H1 (cell line): ENCODE measurements around the gene LY6G5C. TPM values are rescaled to one million over a fixed set of nuclear protein-coding genes. Genes with fewer than 3 reads are reported as not detected.

Experiments
- CTCF ChIA-PET: fragments of 300-600 bp; sonication (Branson Sonifier 250); formaldehyde crosslinking; loops from one replicate; lab custom pipeline; 2021; ENCODE audit not compliant: partially characterized antibody; lab: Charles Lee
- POLR2A ChIA-PET: fragments of 300-600 bp; sonication (Branson Sonifier 250); formaldehyde crosslinking; loops from one replicate; lab custom pipeline; 2021; ENCODE audit warnings: inconsistent platforms; ENCODE audit not compliant: partially characterized antibody; lab: Charles Lee
- DNase-seq, 2 experiments: peaks; one replicate each; pipeline versions ENCODE4 v3.0.0 to v3.0.0-alpha.2; 2010 to 2022; ENCODE audit warnings: low spot score in 2 of 2, low read depth in 1 of 2, mixed read lengths in 1 of 2
- FAIRE-seq: peaks from 2 replicates; lab custom pipeline; 2011; peaks lifted over from hg19 to GRCh38; lab: Jason Lieb, UNC
- H2AFZ ChIP-seq: 2 replicates; pipeline ENCODE4 v1.8.1; 2012; ENCODE audit warnings: low read length, inconsistent platforms
- H2AK5ac ChIP-seq: 2 replicates; pipeline ENCODE4 v1.6.1; 2013; ENCODE audit warnings: low read depth, low read length
- H2BK120ac ChIP-seq: replicated peaks from 2 replicates; pipeline ENCODE3; 2013; ENCODE audit warnings: low read depth, low read length, inconsistent platforms
- H2BK12ac ChIP-seq: 2 replicates; pipeline ENCODE4 v1.6.1; 2013; ENCODE audit warnings: low read depth, low read length
- H2BK15ac ChIP-seq: 2 replicates; pipeline ENCODE4 v1.6.1; 2013; ENCODE audit warnings: low read length
- H2BK20ac ChIP-seq: 2 replicates; pipeline ENCODE4 v1.6.1; 2013; ENCODE audit warnings: low read length
- H2BK5ac ChIP-seq: 2 replicates; pipeline ENCODE4 v1.6.1; 2013; ENCODE audit warnings: low read depth, low read length
- H3K14ac ChIP-seq: 2 replicates; pipeline ENCODE4 v1.6.1; 2013; ENCODE audit warnings: inconsistent platforms; ENCODE audit not compliant: insufficient read length
- H3K18ac ChIP-seq: 2 replicates; pipeline ENCODE4 v1.6.1; 2013; ENCODE audit warnings: low read length; ENCODE audit errors: extremely low read depth
- H3K23ac ChIP-seq: 2 replicates; pipeline ENCODE4 v1.6.1; 2013; ENCODE audit warnings: inconsistent platforms; ENCODE audit not compliant: insufficient read length
- H3K23me2 ChIP-seq: 2 replicates; pipeline ENCODE4 v1.6.1; 2013; ENCODE audit warnings: low read depth, low read length
- H3K27ac ChIP-seq: 2 replicates; pipeline ENCODE4 v1.6.1; 2011; ENCODE audit warnings: low read depth, low read length, inconsistent platforms
- H3K27me3 ChIP-seq, 4 experiments: replicated peaks in 1 of 4; 1 replicate in 1 of 4; 2 replicates in 3 of 4; pipeline versions ENCODE4 v1.6.1 to v1.8.1; 2011 to 2013; ENCODE audit warnings: low read length in 3 of 4, mild to moderate bottlenecking in 3 of 4, inconsistent platforms in 2 of 4, mixed read lengths in 2 of 4, moderate library complexity in 1 of 4; ENCODE audit not compliant: control insufficient read depth in 3 of 4, insufficient read depth in 3 of 4; ENCODE audit errors: extremely low read depth in 1 of 4
- H3K36me3 ChIP-seq, 4 experiments: 2 replicates each; pipeline versions ENCODE4 v1.6.1 to v1.8.1; 2011 to 2013; ENCODE audit warnings: mild to moderate bottlenecking in 4 of 4, low read length in 3 of 4, moderate library complexity in 2 of 4, control low read depth in 1 of 4, inconsistent platforms in 1 of 4; ENCODE audit not compliant: insufficient read depth in 4 of 4, control insufficient read depth in 2 of 4
- H3K4ac ChIP-seq: replicated peaks from 2 replicates; pipeline ENCODE3; 2013; ENCODE audit warnings: low read length, low read depth, mixed read lengths, inconsistent platforms; ENCODE audit not compliant: insufficient read length
- H3K4me1 ChIP-seq, 4 experiments: replicated peaks in 1 of 4; 1 replicate in 1 of 4; 2 replicates in 3 of 4; pipeline versions ENCODE4 v1.6.1 to v1.8.1; 2011 to 2013; ENCODE audit warnings: low read length in 3 of 4, inconsistent platforms in 2 of 4, mixed read lengths in 1 of 4; ENCODE audit not compliant: insufficient read depth in 4 of 4, control insufficient read depth in 3 of 4
- H3K4me2 ChIP-seq, 2 experiments: 2 replicates each; pipeline versions ENCODE4 v1.6.1 to v1.8.1; 2011 to 2013; ENCODE audit warnings: low read depth in 2 of 2, low read length in 2 of 2, control low read depth in 1 of 2, inconsistent platforms in 1 of 2, mild to moderate bottlenecking in 1 of 2; ENCODE audit not compliant: insufficient read depth in 1 of 2
- H3K4me3 ChIP-seq, 4 experiments: fragments of 200-600, 300-600 bp in 1 of 4; sonication (generic), shearing (Covaris generic), sonication (Bioruptor Twin) in 1 of 4; 2 replicates each; pipeline versions ENCODE4 v1.5.1 to v1.8.1; 2011 to 2016; ENCODE audit warnings: low read length in 4 of 4, low read depth in 3 of 4, control low read depth in 2 of 4, inconsistent platforms in 2 of 4, mild to moderate bottlenecking in 2 of 4, mixed read lengths in 1 of 4, moderate library complexity in 1 of 4; ENCODE audit not compliant: insufficient read depth in 2 of 4; ENCODE audit errors: extremely low read depth in 1 of 4
- H3K56ac ChIP-seq: replicated peaks from 2 replicates; pipeline ENCODE3; 2013; ENCODE audit warnings: low read depth, mild to moderate bottlenecking, mixed read lengths, low read length, inconsistent platforms; ENCODE audit not compliant: insufficient read length
- H3K79me1 ChIP-seq: 2 replicates; pipeline ENCODE4 v1.6.1; 2013; ENCODE audit warnings: low read depth, low read length, control low read depth
- H3K79me2 ChIP-seq, 2 experiments: 2 replicates each; pipeline versions ENCODE4 v1.6.1 to v1.8.1; 2012 to 2013; ENCODE audit warnings: low read length in 2 of 2, mild to moderate bottlenecking in 2 of 2, inconsistent platforms in 1 of 2; ENCODE audit not compliant: insufficient read depth in 2 of 2, control insufficient read depth in 1 of 2
- H3K9ac ChIP-seq, 4 experiments: replicated peaks in 1 of 4; 1 replicate in 1 of 4; 2 replicates in 3 of 4; pipeline versions ENCODE4 v1.6.1 to v1.8.1; 2011 to 2013; ENCODE audit warnings: low read depth in 3 of 4, low read length in 3 of 4, control low read depth in 2 of 4, mild to moderate bottlenecking in 2 of 4, moderate library complexity in 2 of 4, inconsistent platforms in 1 of 4; ENCODE audit errors: extremely low read depth in 1 of 4
- H3K9me3 ChIP-seq, 2 experiments: 2 replicates each; pipeline versions ENCODE4 v1.6.1 to v1.8.1; 2012 to 2013; ENCODE audit warnings: mild to moderate bottlenecking in 2 of 2, moderate library complexity in 2 of 2, control low read depth in 1 of 2, inconsistent platforms in 1 of 2, low read depth in 1 of 2, low read length in 1 of 2, mixed read lengths in 1 of 2; ENCODE audit not compliant: insufficient read depth in 2 of 2
- H4K20me1 ChIP-seq, 2 experiments: replicated peaks in 1 of 2; 2 replicates each; pipeline versions ENCODE3 to v1.8.1; 2011 to 2013; ENCODE audit warnings: inconsistent platforms in 2 of 2, low read length in 2 of 2, mild to moderate bottlenecking in 1 of 2; ENCODE audit not compliant: insufficient read depth in 2 of 2, control insufficient read depth in 1 of 2
- H4K5ac ChIP-seq: 2 replicates; pipeline ENCODE4 v1.6.1; 2013; ENCODE audit warnings: low read length, low read depth, mixed read lengths, inconsistent platforms; ENCODE audit not compliant: insufficient read length
- H4K8ac ChIP-seq: 2 replicates; pipeline ENCODE4 v1.8.0; 2013; ENCODE audit warnings: mild to moderate bottlenecking, moderate library complexity, low read length, inconsistent platforms; ENCODE audit not compliant: insufficient read depth; ENCODE audit errors: extremely low read depth
- H4K91ac ChIP-seq: replicated peaks from 2 replicates; pipeline ENCODE3; 2013; ENCODE audit warnings: low read length, mixed read lengths, inconsistent platforms; ENCODE audit not compliant: insufficient read length
- CTBP2 ChIP-seq: IDR thresholded peaks from 2 replicates; pipeline ENCODE4 v1.7.0; 2011; ENCODE audit warnings: borderline replicate concordance, mild to moderate bottlenecking, moderate library complexity, mixed read lengths, low read length; ENCODE audit not compliant: insufficient read depth, insufficient read length
- HDAC6 ChIP-seq: IDR thresholded peaks from one replicate; pipeline ENCODE4 v1.7.1; 2012; ENCODE audit warnings: low read depth, mild to moderate bottlenecking, inconsistent platforms, low read length, moderate library complexity
- JUND ChIP-seq: IDR thresholded peaks from 2 replicates; pipeline ENCODE4 v1.6.1; 2011; ENCODE audit warnings: mild to moderate bottlenecking, improper control_type of control experiment, low read length
- POLR2AphosphoS5 ChIP-seq: IDR thresholded peaks from 2 replicates; pipeline ENCODE4 v1.6.1; 2011; ENCODE audit warnings: low read depth, low read length
- TCF12 ChIP-seq: IDR thresholded peaks from 2 replicates; pipeline ENCODE4 v1.6.1; 2011; ENCODE audit warnings: low read depth, mild to moderate bottlenecking, low read length
- WGBS, 2 experiments: shearing (Covaris generic) in 1 of 2; methylation state at CpG; one replicate each; pipeline versions ENCODE4 v1.1.6 to v1.1.7; 2013 to 2015; ENCODE audit warnings: low lambda C conversion rate in 2 of 2, mixed read lengths in 2 of 2, inconsistent platforms in 1 of 2, low coverage in 1 of 2, missing lambda C conversion rate in 1 of 2; ENCODE audit not compliant: insufficient replicate concordance in 2 of 2, insufficient coverage in 1 of 2, insufficient read length in 1 of 2; ENCODE audit errors: extremely low coverage in 1 of 2, missing lambda C conversion rate in 1 of 2; 5-methylcytosine and 5-hydroxymethylcytosine counted together
- polyA plus RNA-seq, 7 experiments: library from polyadenylated mRNA; depleted of rRNA in 3 of 7; stranded (reverse) in 5 of 7; unstranded in 2 of 7; fragments of >200 nt in 5 of 7; fragments of 200-250 nt in 2 of 7; gene quantifications; 1 replicate in 5 of 7; 2 replicates in 1 of 7; 4 replicates in 1 of 7; pipeline versions ENCODE4 v1.2.1 to v1.2.3, GENCODE V29; 2011 to 2013; ENCODE audit warnings: missing spikeins in 2 of 7, mixed read lengths in 2 of 7
- total RNA-seq: library from RNA; stranded (reverse); fragmentation: NEBNext Ultra II Directional; extraction: Animal tissue kit (Norgen Biotek cat#: 25700); gene quantifications from 2 replicates; pipeline ENCODE4 v1.2.1, GENCODE V29; 2021

The LY6G5C gene
- total and polyA plus RNA-seq, 2 of the 8 experiments (the other 6 are each of a cell fraction or from before 2014, with no cell fraction given), result 1.1 to 1.8 TPM

DNA sequence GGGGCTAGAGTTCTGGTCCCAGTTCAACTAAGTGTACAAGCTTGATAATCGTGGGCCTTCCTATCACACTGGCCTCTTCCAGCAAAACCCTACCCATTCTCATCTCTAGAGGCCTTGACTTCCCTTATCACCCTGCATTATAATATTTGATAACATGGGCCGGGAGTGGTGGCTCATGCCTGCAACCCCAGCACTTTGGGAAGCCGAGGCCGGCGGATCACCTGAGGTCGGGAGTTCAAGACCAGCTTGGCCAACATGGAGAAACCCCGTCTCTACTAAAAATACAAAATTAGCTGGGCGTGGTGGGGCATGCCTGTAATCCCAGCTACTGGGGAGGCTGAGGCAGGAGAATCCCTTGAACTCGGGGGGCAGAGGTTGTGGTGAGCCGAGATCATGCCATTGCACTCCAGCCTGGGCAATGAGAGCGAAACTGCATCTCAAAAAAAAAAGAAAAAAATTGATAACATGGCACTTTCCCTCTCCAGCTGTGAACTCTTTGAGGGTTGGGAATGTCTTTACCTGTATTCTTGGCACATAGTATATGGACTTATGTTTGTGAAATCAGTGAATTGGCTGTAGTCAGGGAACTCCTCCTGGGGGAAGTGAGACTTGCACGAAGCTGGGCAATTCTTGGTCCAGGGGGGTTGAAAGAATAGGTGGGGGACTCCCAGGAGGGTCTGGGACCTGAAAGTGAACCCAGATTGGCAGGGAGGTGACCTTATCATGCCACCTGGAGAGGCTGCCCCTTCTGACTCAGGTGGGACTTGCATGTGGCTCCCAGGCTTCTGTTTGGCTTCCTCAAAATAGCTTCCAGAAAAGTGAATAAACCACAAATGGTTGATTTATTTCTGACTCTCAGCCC is 19.4 kb downstream of the LY6G5C start:
- H2BK12ac ChIP-seq, result no peak overlapping the region
- POLR2A ChIA-PET, result interaction anchor here (0.5 to 25.5 kb wide), 30 partner anchors 8 to 202 kb away, joined by 3 to 883 read pairs (median 4); partner anchors contain the start of genes AIF1, APOM, ATP6V1G2 and BAG6
- DNase-seq, result no peak
- no peak overlapping the region for H2BK120ac ChIP-seq
- no peak overlapping the region for H2BK20ac ChIP-seq
- no peaks in the 10 kb centered on the region for H3K27me3 ChIP-seq
- H4K91ac ChIP-seq, result no peak overlapping the region
- H3K4ac ChIP-seq, result no peak overlapping the region
- peak overlapping the region in 3 of 4 experiments; percentile 85 to 94 (median 90); a peak in 5 of 8 replicates for H3K4me3 ChIP-seq
- CTCF ChIA-PET, result interaction anchor here (0.6 to 2.1 kb wide), 18 partner anchors 8 to 226 kb away, joined by 3 to 6 read pairs (median 3); partner anchors contain the start of genes ATP6V1G2, BAG6 and LY6G5B
- H3K9ac ChIP-seq, result no peak overlapping the region
- H3K79me2 ChIP-seq, result peaks cover 0 to 45% of the 10 kb centered on the region in 2 experiments; a peak in 3 of 4 replicates
- H2AFZ ChIP-seq, result no peak overlapping the region
- no peak overlapping the region for H2BK5ac ChIP-seq
- 90% methylated on average over 11 of the region's 12 CpGs; no CpG with 5 or more reads in 1 of the 2 experiments for WGBS, 2 experiments
- peaks cover 4 to 19% (median 9%) of the 10 kb centered on the region in 4 experiments; a peak in 6 of 8 replicates for H3K36me3 ChIP-seq
- peaks cover 0 to 15% (median 4%) of the 10 kb centered on the region in 4 experiments; a peak in 5 of 7 replicates for H3K4me1 ChIP-seq
- H4K20me1 ChIP-seq, result peaks cover 1 to 3% of the 10 kb centered on the region in 2 experiments
- peaks cover 10% of the 10 kb centered on the region for H3K79me1 ChIP-seq
- peak overlapping the region; percentile 94 to 95 for H3K4me2 ChIP-seq
- H3K27ac ChIP-seq, result no peak overlapping the region
- no peak overlapping the region for H3K56ac ChIP-seq
- no peak overlapping the region for H2BK15ac ChIP-seq
- no peak overlapping the region for H2AK5ac ChIP-seq
- H3K23ac ChIP-seq, result no peak overlapping the region
- H4K8ac ChIP-seq, result no peak overlapping the region
- H3K18ac ChIP-seq, result no peak overlapping the region
- no peaks in the 10 kb centered on the region for H3K9me3 ChIP-seq
- H3K14ac ChIP-seq, result no peak overlapping the region
- peaks cover 9% of the 10 kb centered on the region for H3K23me2 ChIP-seq
- no peak for FAIRE-seq
- no peak overlapping the region for H4K5ac ChIP-seq
- no peak for TF ChIP-seq POLR2AphosphoS5
- TF ChIP-seq JUND, result no peak
- TF ChIP-seq TCF12, result no peak
- no peak for TF ChIP-seq CTBP2
- TF ChIP-seq HDAC6, result no peak
